Measurements from ENCODE around the gene TOMM7.
"Not testable (repeated sequence)": the region's sequence is repeated elsewhere in the genome, so short reads cannot be mapped to it uniquely, and the experiment has no call there.

TOMM7 gene

DNA sequence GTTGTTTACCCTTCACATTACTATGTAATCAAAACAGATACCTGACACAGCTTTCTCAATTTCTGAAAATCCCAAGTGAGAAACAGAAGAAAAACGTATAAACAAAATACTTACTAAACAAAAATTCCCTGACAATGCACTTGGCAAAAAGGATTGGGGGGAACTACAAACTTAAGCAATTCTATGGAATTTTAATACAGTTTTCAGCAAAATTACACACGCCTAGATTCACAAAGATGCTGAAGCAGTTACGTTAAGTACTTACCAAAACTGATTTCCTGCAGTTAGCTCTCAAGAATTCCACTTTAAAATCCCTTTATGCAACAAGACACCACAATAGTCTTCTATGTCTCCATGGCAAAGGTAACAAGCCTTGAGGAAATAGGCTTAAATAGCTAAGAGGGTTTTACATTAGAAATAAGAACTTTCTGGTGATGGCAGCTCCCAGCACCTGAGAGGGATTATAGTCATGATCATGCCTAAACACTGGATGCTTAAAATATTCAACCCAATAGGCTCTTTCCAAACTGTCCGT, 10.8 kb downstream of the TOMM7 start:
- H3K4me1 ChIP-seq (ENCODE audit: control insufficient read depth, insufficient read depth, low read length), result peaks cover 24% of the 10 kb centered on the region
- no peaks in the 10 kb centered on the region for H3K9me3 ChIP-seq (ENCODE audit: control insufficient read depth, insufficient read depth, low read length)
- H3K27me3 ChIP-seq (ENCODE audit: control insufficient read depth, insufficient read depth, low read length), result no peaks in the 10 kb centered on the region
- H3K9ac ChIP-seq (ENCODE audit: low read depth, low read length), result no peak overlapping the region
- H3K36me3 ChIP-seq (ENCODE audit: control insufficient read depth, insufficient read depth, low read length), result no peaks in the 10 kb centered on the region
- no peak overlapping the region for H3K4me3 ChIP-seq (ENCODE audit: low read depth, low read length)

DNA sequence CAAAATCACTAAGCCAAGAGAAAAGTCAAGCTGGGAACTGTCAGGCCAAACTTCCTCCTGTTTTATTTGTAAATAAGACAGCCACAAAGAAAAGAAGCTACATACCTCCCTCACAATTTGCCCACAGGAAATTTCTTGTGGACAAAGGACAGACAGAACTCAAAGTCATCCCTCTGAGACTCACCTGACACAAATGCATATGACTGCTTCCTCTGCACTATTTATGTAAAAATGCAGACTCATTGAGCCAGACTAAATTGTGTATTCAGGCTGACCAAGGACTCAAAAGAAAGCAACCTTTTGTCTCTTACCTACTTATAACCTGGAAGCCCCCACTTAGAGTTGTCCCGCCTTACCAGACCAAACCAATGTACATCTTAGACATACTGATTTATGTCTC, 11.8 kb downstream of the TOMM7 start:
- Histone ChIP-seq H3K9me3 (ENCODE audit: control insufficient read depth, insufficient read depth, low read length) (no peaks in the 10 kb centered on the region), H3K4me3 (ENCODE audit: low read depth, low read length) (no peak overlapping the region), H3K36me3 (ENCODE audit: control insufficient read depth, insufficient read depth, low read length) (no peaks in the 10 kb centered on the region), H3K27me3 (ENCODE audit: control insufficient read depth, insufficient read depth, low read length) (no peaks in the 10 kb centered on the region), H3K9ac (ENCODE audit: low read depth, low read length) (no peak overlapping the region), H3K4me1 (ENCODE audit: control insufficient read depth, insufficient read depth, low read length) (peaks cover 24% of the 10 kb centered on the region)

DNA sequence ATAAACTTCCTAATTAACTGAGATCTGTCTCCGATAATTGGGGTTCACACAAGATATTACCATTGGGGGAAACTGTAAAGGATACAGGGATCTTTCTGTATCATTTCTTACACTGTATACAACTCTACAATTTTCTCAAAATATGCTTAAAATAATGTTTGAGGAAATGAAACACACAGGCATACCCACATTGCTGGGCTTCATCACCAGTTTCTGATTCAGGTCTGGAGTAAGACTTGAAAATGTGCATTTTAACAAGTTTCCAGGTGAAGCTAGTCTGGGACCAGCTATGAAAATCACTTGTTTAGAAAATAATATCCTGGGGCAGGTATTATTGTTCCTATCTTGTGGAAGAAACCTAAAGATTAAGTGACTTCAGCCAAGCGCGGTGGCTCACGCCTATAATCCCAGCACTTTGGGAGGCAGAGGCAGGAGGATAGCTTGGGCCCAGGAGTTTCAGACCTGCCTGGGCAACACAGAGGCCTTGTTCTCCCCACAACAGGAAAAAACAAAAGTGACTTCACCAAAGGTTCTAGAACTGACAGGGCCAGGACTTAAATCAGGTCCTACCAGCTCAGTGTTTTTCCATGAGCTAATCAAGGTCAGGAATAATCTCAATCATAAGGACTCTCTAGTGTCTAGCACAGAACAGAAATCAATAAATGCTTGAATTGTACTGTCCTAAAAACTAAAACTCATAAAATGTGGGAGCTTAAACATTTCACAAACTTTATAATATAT, 12.6 kb downstream of the TOMM7 start:
- H3K9ac ChIP-seq (ENCODE audit: low read depth, low read length), result no peak overlapping the region
- H3K36me3 ChIP-seq (ENCODE audit: control insufficient read depth, insufficient read depth, low read length), result no peaks in the 10 kb centered on the region
- no peaks in the 10 kb centered on the region for H3K27me3 ChIP-seq (ENCODE audit: control insufficient read depth, insufficient read depth, low read length)
- no peaks in the 10 kb centered on the region for H3K9me3 ChIP-seq (ENCODE audit: control insufficient read depth, insufficient read depth, low read length)
- peaks cover 24% of the 10 kb centered on the region for H3K4me1 ChIP-seq (ENCODE audit: control insufficient read depth, insufficient read depth, low read length)
- H3K4me3 ChIP-seq (ENCODE audit: low read depth, low read length), result no peak overlapping the region

DNA sequence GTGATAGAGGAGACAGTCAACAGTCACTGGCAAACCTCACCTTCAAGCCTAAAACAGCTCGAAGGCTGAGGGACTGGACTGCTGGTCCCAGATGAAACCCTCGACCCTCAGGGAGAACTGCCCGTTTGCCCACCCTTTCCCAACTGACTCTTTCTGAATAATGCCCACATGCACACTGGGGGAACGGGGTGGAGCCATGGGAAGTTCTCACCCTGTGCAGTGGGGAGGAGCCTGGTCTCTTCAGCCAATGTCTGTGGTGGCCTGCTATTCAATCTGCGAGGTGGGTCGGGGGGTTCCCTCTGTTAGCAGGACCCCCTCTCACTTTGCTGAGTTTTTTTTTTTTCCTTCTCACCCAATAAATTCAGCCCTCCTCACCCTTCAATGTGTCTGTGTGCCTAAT, 14.5 kb downstream of the TOMM7 start:
- peaks cover 25% of the 10 kb centered on the region for H3K4me1 ChIP-seq (ENCODE audit: control insufficient read depth, insufficient read depth, low read length)
- no peak overlapping the region for H3K4me3 ChIP-seq (ENCODE audit: low read depth, low read length)
- H3K36me3 ChIP-seq (ENCODE audit: control insufficient read depth, insufficient read depth, low read length), result no peaks in the 10 kb centered on the region
- H3K27me3 ChIP-seq (ENCODE audit: control insufficient read depth, insufficient read depth, low read length), result no peaks in the 10 kb centered on the region
- H3K9me3 ChIP-seq (ENCODE audit: control insufficient read depth, insufficient read depth, low read length), result no peaks in the 10 kb centered on the region
- no peak overlapping the region for H3K9ac ChIP-seq (ENCODE audit: low read depth, low read length)

DNA sequence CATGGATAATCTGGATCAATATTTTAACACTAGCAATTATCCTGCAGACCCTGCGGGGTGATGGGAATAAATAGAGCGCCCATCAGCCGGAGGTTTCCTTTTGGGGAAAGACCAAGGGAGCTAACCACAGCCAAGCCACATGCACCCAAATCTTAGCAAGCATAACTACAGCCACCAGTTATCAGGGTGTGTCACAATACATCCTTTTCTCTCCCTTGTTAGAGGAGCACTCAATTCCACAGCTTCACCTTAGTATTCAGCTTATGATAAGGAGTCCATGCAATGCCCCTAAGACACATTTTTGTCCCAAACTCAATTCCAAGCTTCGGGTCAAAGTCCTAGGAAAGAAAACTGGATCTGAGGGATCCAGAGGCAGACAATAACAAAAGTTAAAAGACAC, 15.9 kb downstream of the TOMM7 start:
- no peaks in the 10 kb centered on the region for H3K9me3 ChIP-seq (ENCODE audit: control insufficient read depth, insufficient read depth, low read length)
- H3K9ac ChIP-seq (ENCODE audit: low read depth, low read length), result no peak overlapping the region
- H3K4me1 ChIP-seq (ENCODE audit: control insufficient read depth, insufficient read depth, low read length), result peaks cover 30% of the 10 kb centered on the region
- H3K36me3 ChIP-seq (ENCODE audit: control insufficient read depth, insufficient read depth, low read length), result no peaks in the 10 kb centered on the region
- no peaks in the 10 kb centered on the region for H3K27me3 ChIP-seq (ENCODE audit: control insufficient read depth, insufficient read depth, low read length)
- H3K4me3 ChIP-seq (ENCODE audit: low read depth, low read length), result no peak overlapping the region

DNA sequence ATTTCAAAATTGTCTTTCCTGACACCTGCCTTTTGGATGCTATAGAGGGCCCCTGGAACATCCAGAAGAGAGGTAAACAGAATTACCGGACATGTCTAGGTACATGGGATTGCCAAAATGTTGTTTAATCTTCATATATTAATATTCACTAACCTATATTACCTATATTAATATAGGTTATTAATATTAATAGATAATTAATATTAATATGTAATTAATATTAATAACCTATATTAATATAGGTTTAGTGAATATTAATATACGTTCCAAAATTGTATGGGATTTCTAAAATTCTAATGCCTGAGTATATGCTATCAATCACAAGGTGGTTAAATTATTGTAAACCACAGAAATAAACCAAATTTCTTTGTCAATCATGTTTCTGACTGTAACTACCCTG, 17.4 kb downstream of the TOMM7 start:
- Histone ChIP-seq H3K9ac (ENCODE audit: low read depth, low read length) (no peak overlapping the region), H3K4me1 (ENCODE audit: control insufficient read depth, insufficient read depth, low read length) (peaks cover 20% of the 10 kb centered on the region), H3K9me3 (ENCODE audit: control insufficient read depth, insufficient read depth, low read length) (no peaks in the 10 kb centered on the region), H3K36me3 (ENCODE audit: control insufficient read depth, insufficient read depth, low read length) (no peaks in the 10 kb centered on the region), H3K4me3 (ENCODE audit: low read depth, low read length) (no peak overlapping the region), H3K27me3 (ENCODE audit: control insufficient read depth, insufficient read depth, low read length) (no peaks in the 10 kb centered on the region)

DNA sequence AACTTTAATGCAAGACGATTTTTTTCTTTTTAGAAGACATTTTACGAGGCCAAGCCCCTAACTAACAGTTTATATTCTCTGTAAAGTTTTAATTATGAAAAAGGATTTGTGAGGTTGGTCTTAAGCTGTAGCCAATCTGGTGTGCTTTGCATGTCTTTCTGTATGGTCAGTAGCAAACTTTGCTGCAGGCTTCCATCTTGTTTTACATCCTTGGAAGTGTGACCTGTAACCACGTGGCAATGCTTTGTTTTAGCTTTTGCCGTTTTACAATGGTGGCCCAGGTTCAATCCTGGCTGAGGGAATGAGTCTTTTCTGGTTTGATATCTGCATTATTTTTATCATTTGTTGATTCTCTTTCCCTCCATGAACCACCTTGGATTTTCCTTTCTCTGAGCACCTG, 19.8 kb downstream of the TOMM7 start:
- not testable (repeated sequence) for H3K36me3 ChIP-seq (ENCODE audit: control insufficient read depth, insufficient read depth, low read length); H3K9me3 ChIP-seq (ENCODE audit: control insufficient read depth, insufficient read depth, low read length); H3K4me3 ChIP-seq (ENCODE audit: low read depth, low read length); H3K27me3 ChIP-seq (ENCODE audit: control insufficient read depth, insufficient read depth, low read length); H3K9ac ChIP-seq (ENCODE audit: low read depth, low read length)
- peaks cover 14% of the 10 kb centered on the region for H3K4me1 ChIP-seq (ENCODE audit: control insufficient read depth, insufficient read depth, low read length)

DNA sequence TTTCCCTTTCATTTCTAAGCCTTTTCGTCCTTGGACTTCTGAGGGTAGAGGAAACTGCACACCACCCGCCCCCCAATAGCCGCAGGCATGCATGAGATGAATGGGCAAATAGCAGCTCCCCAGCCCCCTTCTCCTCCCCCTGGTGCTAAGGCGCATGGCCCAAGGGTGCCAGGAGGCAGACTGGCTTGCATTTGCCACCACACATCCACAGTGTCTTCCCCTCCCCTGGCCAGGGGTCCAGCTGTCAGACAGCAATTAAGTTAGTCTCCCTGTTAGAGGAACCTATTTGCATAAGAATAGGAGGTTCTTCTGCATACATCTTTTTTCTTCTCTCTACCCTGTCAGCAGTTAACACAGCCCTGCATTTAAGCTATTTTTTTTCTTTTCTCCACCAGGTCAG, 20.2 kb downstream of the TOMM7 start:
- Histone ChIP-seq H3K36me3 (ENCODE audit: control insufficient read depth, insufficient read depth, low read length) (no peaks in the 10 kb centered on the region), H3K9me3 (ENCODE audit: control insufficient read depth, insufficient read depth, low read length) (no peaks in the 10 kb centered on the region), H3K4me3 (ENCODE audit: low read depth, low read length) (no peak overlapping the region), H3K9ac (ENCODE audit: low read depth, low read length) (no peak overlapping the region), H3K27me3 (ENCODE audit: control insufficient read depth, insufficient read depth, low read length) (no peaks in the 10 kb centered on the region), H3K4me1 (ENCODE audit: control insufficient read depth, insufficient read depth, low read length) (peaks cover 14% of the 10 kb centered on the region)

DNA sequence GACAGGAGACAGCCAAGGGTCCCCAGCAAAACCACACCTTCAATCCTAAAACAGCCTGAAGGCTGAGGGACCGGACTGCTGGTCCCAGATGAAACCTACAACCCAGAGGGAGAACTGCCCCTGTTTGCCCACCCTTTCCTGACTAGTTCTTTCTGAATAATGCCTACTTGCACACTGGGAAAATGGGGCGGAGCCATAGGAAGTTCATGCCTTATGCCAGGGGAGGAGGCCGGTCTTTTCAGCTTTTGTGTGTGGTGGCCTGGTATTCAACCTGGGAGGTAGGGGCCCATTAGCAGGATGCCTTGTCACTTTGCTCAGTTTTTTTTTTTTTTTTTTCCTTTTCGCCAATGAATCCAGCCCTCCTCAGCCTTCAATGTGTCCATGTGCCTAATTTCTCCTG, 20.7 kb downstream of the TOMM7 start:
- Histone ChIP-seq H3K4me3 (ENCODE audit: low read depth, low read length) (no peak overlapping the region), H3K9me3 (ENCODE audit: control insufficient read depth, insufficient read depth, low read length) (no peaks in the 10 kb centered on the region), H3K36me3 (ENCODE audit: control insufficient read depth, insufficient read depth, low read length) (no peaks in the 10 kb centered on the region), H3K9ac (ENCODE audit: low read depth, low read length) (no peak overlapping the region), H3K4me1 (ENCODE audit: control insufficient read depth, insufficient read depth, low read length) (peaks cover 11% of the 10 kb centered on the region), H3K27me3 (ENCODE audit: control insufficient read depth, insufficient read depth, low read length) (no peaks in the 10 kb centered on the region)

DNA sequence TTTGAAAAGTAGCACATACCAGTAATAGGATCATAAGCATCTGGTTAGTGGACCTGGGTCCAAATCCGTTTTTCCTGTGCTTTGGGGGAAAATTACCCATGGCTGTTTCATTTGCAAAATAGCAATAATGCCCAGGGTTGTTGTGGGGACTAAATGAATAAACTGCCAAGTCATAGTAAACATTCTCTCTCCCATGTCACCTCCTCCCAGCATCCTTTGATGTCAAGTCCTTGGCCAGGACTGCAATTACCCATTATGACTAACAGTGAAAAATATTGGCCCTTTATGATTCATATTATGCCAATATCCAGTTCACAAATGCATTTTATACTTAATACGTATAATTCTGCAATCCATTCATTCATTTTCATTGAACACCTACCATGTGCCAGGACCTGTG, 23.0 kb downstream of the TOMM7 start:
- H3K27me3 ChIP-seq (ENCODE audit: control insufficient read depth, insufficient read depth, low read length), result no peaks in the 10 kb centered on the region
- no peak overlapping the region for H3K4me3 ChIP-seq (ENCODE audit: low read depth, low read length)
- peaks cover 11% of the 10 kb centered on the region for H3K4me1 ChIP-seq (ENCODE audit: control insufficient read depth, insufficient read depth, low read length)
- no peaks in the 10 kb centered on the region for H3K36me3 ChIP-seq (ENCODE audit: control insufficient read depth, insufficient read depth, low read length)
- H3K9me3 ChIP-seq (ENCODE audit: control insufficient read depth, insufficient read depth, low read length), result no peaks in the 10 kb centered on the region
- no peak overlapping the region for H3K9ac ChIP-seq (ENCODE audit: low read depth, low read length)

DNA sequence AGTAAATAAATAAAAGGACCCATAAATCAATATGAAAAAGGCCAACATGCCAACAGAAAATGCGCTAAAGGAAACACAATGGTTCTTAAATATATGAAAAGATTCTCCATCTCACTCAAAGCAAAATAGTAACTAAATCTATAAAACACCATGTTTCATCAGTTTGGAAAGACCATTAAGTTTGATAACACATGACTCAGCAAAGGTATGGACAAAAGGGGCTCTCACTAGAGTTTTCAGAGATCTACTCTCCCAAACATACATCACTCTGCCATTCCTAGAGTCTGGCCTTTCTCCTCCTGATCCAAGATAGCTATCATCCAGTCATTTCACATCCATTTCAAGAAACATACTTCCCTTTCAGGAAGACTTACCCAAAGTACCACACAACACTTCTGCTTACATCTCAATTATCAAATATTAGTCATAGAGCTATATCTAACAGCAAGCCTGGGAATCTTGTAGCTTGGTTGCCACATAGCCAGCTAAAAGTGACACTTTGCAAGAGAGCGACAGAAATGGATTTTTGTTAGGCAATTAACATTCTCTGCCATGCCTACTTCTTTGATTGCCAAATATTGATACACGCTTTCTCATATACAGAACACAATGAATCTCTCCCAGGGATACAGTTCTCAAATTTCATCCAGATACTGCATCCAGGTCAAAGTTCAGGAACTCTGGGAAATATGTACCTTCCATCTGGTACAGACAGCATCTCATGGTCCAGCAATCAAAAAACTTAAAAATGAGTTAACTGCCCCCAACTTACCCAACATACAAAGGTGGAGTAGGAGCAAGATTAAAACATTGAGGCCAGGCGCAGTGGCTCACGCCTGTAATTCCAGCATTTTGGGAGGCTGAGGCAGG, 28.8 kb downstream of the TOMM7 start:
- Histone ChIP-seq H3K27me3 (ENCODE audit: control insufficient read depth, insufficient read depth, low read length) (no peaks in the 10 kb centered on the region), H3K4me1 (ENCODE audit: control insufficient read depth, insufficient read depth, low read length) (no peaks in the 10 kb centered on the region), H3K9ac (ENCODE audit: low read depth, low read length) (no peak overlapping the region), H3K9me3 (ENCODE audit: control insufficient read depth, insufficient read depth, low read length) (no peaks in the 10 kb centered on the region), H3K36me3 (ENCODE audit: control insufficient read depth, insufficient read depth, low read length) (no peaks in the 10 kb centered on the region), H3K4me3 (ENCODE audit: low read depth, low read length) (no peak overlapping the region)

Measured in iPS-15b (cell line).